ENCODE data around the gene CSTPP1.
"Not testable (repeated sequence)": the region's sequence is repeated elsewhere in the genome, so short reads cannot be mapped to it uniquely, and the experiment has no call there.

Gene CSTPP1

GRCh38 chr11:46991391-46991790 lies 54.8 kb downstream of the CSTPP1 start:
- DNase-seq (ENCODE audit: low read depth) = no peak
- H3K4me3 ChIP-seq (ENCODE audit: low read length) = no peak overlapping the region
- TF ChIP-seq, protein P1, sequence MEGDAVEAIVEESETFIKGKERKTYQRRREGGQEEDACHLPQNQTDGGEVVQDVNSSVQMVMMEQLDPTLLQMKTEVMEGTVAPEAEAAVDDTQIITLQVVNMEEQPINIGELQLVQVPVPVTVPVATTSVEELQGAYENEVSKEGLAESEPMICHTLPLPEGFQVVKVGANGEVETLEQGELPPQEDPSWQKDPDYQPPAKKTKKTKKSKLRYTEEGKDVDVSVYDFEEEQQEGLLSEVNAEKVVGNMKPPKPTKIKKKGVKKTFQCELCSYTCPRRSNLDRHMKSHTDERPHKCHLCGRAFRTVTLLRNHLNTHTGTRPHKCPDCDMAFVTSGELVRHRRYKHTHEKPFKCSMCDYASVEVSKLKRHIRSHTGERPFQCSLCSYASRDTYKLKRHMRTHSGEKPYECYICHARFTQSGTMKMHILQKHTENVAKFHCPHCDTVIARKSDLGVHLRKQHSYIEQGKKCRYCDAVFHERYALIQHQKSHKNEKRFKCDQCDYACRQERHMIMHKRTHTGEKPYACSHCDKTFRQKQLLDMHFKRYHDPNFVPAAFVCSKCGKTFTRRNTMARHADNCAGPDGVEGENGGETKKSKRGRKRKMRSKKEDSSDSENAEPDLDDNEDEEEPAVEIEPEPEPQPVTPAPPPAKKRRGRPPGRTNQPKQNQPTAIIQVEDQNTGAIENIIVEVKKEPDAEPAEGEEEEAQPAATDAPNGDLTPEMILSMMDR (conservative IDR thresholded peaks at IDR 0.05; ENCODE audit: low read depth, low read length) = no peak

DNA sequence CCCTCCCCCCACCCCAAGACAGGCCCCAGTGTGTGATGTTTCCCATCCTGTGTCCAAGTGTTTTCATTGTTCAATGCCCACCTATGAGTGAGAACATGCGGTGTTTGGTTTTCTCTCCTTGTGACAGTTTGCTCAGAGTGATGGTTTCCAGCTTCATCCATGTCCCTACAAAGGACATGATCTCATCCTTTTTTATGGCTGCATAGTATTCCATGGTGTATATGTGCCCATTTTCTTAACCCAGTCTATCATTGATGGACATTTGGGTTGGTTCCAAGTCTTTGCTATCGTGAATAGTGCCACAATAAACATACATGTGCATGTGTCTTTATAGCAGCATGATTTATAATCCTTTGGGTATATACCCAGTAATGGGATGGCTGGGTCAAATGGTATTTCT lies 55.8 kb downstream of the CSTPP1 start:
- not testable (repeated sequence) for DNase-seq (ENCODE audit: low read depth); H3K4me3 ChIP-seq (ENCODE audit: low read length)

GRCh38 chr11:46997796-46998195 lies 61.2 kb downstream of the CSTPP1 start:
- H3K4me3 ChIP-seq (ENCODE audit: low read length); DNase-seq (ENCODE audit: low read depth): not testable (repeated sequence)

DNA sequence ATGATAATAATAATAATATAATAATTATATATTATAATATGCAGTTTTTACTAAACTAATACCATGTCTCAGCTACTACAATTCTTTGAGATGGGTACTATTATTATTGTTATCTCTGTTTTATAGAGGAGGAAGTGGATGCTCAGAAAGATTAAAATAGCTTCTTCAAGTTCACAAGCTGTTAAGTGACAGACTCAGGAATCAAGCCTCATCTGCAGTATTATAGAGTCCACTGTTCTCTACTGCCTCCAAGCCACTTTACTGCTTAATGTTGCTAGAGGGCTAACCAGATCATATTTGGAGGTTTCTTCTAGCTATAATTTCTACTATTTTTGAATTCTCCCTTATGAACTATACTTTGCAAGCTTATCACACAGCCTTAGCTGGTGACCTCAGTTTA lies 62.7 kb downstream of the CSTPP1 start:
- no peak for DNase-seq (ENCODE audit: low read depth)
- TF ChIP-seq, protein P1 (conservative IDR thresholded peaks at IDR 0.05; ENCODE audit: low read depth, low read length) = no peak
- H3K4me3 ChIP-seq (ENCODE audit: low read length) = no peak overlapping the region

- no peak for DNase-seq (ENCODE audit: low read depth)
- TF ChIP-seq, protein P1 (conservative IDR thresholded peaks at IDR 0.05; ENCODE audit: low read depth, low read length) = no peak
- no peak overlapping the region for H3K4me3 ChIP-seq (ENCODE audit: low read length)
These were observed 63.5 kb downstream of the CSTPP1 start for GRCh38 chr11:47000033-47000432.

- H3K4me3 ChIP-seq (ENCODE audit: low read length) = no peak overlapping the region
- TF ChIP-seq, protein P1 (conservative IDR thresholded peaks at IDR 0.05; ENCODE audit: low read depth, low read length) = no peak
- DNase-seq (ENCODE audit: low read depth) = no peak
These were observed 65.2 kb downstream of the CSTPP1 start for GRCh38 chr11:47001781-47002181.

DNA sequence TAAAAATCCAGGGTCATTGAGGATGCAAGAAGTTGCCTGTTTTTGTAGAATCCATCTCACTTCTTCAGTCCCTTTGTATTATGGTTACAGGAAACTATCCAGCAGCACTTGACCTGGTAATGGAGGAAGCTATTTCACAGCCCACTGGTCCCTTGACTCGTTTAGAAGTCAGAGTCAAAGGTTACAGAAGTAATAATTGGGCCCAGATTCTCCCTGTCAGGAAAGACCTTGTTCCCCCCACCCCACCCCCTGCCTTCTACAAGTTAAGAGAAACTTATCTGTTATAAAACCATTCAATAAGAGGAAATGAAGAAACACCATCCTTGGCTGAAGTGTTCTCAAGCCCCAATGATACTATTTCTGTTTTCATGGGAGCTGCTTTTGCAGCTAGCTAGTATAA lies 65.8 kb downstream of the CSTPP1 start:
- TF ChIP-seq, protein P1 (conservative IDR thresholded peaks at IDR 0.05; ENCODE audit: low read depth, low read length) = no peak
- no peak for DNase-seq (ENCODE audit: low read depth)
- no peak overlapping the region for H3K4me3 ChIP-seq (ENCODE audit: low read length)

GRCh38 chr11:47003180-47003877 lies 66.8 kb downstream of the CSTPP1 start:
- TF ChIP-seq, protein P1 (conservative IDR thresholded peaks at IDR 0.05; ENCODE audit: low read depth, low read length) = no peak
- DNase-seq (ENCODE audit: low read depth) = no peak
- no peak overlapping the region for H3K4me3 ChIP-seq (ENCODE audit: low read length)
